Activated CD8-positive, alpha-beta memory T cell treated with anti-CD3 and anti-CD28 coated beads for 24 hours (primary cell): ENCODE measurements around the gene MRPL55.

ENCODE experiments used
- DNase-seq: peaks from one replicate; pipeline ENCODE4 v3.0.0-alpha.2; 2020

Gene MRPL55

GRCh38 chr1:228147151-228147693, 38.1 kb upstream of the MRPL55 start:
- no peak for DNase-seq

DNA sequence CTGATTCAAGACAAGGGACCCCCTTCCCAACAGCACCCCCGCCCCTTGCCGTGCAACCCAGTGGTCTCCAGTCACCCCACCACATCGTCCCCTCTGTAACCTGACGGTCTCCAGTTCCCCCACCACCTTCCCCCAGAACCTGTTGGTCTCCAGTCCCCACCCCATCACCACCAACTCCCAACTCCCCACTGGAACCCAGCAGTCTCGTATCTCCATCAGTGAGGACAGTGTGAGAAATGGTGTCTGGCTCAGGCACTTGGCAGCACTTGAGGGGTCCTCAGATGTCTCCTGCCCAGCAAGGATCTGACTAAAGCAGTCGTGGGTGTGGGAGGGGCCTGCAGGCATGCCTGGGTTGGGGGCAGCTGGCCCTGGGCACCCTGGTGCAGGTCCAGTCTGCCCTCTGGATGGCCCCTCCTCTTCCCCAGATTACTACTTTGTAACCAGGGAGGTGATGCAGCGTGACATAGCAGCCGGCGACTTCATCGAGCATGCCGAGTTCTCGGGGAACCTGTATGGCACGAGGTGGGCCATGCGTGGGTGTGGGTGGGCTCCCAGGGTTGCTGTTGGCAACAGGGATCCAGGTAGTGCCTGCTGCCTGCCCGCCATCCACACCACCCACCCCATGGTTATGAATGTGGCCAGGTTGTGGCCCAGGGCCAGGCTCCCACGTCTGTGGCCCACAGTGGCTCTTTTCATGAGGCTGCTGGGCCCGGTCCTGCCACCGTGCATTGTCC, 37.5 kb upstream of the MRPL55 start:
- DNase-seq = no peak

DNA sequence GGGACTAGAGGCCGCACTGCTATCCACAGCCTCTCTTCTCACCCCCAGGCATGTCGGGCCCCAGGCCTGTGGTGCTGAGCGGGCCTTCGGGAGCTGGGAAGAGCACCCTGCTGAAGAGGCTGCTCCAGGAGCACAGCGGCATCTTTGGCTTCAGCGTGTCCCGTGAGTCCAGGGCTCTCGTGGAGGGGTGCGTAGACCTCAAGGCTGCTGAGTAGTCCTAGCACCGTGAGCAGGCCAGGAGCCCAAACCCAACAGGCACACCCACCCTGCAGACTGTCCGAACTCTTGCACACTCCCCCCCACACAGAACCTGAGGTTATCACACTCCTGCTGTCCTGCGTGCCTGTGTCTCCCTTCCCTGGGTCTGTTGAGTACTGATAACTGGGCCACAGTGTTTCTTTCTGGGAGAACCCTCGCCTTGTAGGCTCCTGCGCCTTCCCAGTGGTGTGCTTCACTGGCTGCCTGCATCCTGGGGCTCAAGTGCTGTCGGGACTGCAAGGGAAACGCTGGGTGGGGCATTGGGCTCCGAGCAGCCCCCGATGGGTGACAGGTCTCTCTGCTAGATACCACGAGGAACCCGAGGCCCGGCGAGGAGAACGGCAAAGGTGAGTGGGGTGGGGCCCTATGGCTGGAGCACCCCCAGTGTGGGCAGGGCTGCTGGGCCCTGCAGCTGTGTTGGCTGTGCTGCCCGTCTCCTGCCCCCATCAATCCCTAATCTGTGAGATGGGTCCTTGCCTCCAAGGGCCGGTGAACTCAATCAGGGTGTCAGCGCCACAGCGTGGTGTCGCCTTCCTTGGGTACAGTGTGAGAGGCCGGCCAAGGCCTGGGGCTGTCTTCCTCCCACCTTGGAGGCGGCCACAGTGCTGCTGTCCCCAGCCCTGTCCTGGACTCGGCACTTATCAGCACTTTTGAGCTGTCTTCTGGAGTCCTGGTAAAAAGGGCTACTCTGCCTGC, 36.6 kb upstream of the MRPL55 start:
- no peak for DNase-seq

- DNase-seq = no peak
Observed at GRCh38 chr1:228144993-228145343, 35.9 kb upstream of the MRPL55 start.

DNA sequence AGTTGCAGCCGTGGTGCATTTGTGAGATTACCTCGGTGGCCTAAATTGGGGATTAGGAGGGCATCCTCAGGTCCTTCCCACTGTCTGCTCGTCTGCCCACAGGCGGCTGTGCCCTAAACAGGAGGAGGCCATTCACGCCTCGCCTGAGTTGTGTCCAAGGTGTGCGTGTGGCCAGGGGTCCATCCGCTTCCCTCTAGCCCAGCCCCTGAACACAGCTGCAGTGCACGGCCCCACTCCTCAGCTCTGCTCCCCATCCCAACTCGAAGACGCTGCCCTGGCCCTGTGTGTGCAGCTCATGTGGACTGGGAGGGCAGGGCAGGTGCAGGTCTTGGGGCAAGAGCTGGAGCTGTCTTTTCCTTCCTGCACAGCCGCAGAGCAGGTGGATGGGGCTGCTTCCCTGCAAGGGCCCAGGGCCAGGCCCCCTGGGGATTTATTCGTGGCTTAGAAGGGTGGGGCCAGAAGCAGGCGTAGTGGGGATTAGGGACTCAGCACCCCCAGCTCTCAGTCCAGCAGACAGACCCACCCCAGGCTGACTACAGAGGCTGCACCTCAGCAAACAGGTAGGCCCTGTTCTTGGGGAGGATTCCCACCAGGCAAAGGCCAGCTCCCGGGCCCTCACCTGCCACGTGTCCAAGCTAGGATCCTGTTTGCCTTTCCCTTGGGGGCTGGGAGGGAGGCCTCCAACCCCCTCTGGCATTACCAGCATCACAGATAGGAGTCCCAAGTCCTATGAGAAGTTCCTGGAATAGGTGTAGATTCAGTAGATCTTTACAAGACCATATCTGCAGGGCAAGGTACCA, 35.3 kb upstream of the MRPL55 start:
- no peak for DNase-seq

DNA sequence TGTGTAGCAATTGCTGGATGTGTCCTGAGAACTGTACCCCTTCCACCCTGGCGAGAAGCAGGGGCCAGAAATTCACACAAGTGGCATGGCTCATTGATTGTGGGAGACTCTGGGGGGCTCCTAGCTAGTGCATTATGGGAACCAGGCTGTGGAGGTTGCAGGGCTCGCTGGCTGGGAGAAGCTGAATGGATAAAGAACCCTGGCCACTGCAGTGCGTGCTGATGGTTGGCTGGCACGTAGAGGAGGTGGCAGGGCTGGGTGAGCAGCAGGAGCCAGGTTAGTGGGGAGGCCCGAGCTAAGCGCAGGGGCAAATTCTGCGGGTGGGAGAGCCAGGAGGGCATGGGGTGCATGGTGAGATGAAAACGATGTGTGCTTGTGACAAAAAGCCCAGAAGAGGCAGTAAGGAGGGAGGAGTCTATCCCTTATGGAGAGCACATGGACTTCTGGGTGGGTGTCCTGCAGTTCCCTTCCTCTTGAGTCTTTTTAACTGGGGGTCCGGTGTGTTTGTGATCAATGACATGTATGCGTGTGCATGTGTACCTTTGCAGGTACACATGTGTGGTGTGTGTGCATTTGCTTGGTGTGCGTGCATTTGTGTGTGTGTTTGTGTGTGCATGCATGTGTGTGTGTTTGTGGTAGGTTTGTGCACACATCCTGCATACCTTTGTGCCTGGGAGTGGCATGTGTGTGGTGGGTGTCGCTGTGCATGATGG, 34.5 kb upstream of the MRPL55 start:
- no peak for DNase-seq

DNA sequence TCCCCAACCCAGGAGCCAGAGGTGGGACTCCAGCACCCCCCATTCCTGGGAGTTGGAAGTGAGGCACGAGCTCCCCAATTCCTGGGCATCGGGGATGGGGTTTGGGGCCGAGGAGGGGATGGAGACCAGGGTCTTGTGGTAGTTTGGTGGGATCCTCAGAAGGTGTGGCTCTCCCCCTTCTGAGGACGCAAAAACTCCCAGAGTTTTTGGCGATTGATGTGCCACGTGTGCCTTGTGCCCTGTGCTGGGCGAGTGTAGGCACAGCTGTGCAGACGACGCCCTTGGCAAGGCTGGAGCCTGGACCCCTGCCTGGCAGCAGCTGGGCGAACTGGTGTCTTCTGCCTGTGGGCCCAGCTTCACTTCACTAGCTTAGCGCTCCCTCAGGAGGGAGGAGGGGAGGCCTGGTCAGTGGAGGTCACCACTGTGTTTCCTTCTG, 33.6 kb upstream of the MRPL55 start:
- DNase-seq = peak; percentile 49

GRCh38 chr1:228142155-228142691, 33.1 kb upstream of the MRPL55 start:
- DNase-seq = peak; percentile 56

DNA sequence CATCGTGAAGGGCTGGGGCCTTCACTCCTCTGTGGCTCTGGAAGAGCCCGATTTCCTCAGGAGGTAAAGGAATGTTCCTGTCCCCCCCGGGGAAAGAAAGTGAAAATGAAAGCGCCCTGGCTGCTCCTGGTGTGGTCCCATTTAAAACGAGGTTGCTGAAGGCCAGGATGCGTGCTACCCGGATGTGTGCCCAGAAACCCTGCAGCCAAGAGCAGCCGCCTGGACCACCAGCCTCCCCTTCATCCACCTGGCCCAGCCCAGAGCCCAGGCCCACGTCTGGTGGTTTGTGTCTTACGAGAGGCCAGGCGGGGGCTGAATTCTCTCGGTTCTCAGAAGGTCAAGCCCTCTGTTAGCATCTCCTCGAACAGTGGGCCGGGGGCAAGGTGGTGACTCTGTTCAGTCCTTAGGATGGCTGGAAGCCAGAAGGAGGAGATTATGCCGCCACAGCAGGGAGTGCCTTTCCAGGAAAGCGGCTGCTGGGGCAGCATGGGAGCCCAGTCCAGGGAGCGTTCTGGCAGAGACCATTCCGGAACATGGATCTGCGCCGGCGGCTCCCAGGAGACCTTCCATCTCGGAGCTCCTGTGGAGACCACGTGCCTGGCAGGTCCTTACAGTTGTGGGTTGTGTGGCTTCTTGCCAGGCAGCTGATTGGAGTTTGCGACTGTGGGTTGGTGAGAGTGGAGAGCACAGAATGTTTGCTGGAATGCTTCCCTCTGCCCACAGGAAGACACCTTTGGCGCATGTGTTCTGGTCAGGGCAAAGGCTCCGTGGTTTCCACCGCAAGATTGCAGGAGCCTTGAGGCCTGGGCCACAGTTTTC, 32.3 kb upstream of the MRPL55 start:
- peak; percentile 69 for DNase-seq

GRCh38 chr1:228140724-228141225, 31.7 kb upstream of the MRPL55 start:
- DNase-seq = peak; percentile 73

GRCh38 chr1:228139931-228140723, 31.0 kb upstream of the MRPL55 start, which contains the start of gene GUK1:
TSS of gene GUK1 (plus strand) at chr1:228140279. CDS start at chr1:228140303, 24 bp downstream.
- peak; percentile 100 for DNase-seq

DNA sequence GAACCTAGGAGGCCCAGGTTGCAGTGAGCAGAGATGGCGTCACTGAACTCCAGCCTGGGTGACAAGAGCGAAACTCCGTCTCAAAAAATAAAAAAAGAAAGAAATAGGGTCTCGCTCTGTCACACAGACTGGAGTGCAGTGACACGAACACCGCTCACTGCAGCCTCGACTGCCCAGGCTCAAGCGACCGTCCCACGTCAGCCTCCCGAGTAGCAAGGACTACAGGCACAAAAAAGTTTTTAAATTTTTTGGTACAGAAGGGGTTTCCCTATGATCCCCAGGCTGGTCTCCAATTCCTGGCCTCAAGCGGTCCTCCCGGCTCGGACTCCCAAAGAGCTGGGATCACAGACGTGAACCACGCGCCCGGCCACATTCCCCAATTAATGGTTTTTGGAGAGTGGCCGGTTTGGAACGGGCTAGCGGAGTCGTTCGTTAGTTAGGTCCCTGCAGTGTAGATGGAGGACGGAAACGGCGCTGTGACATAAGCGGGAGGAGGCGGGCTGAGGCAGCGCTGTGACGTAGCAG, 30.4 kb upstream of the MRPL55 start:
- no peak for DNase-seq

- DNase-seq = no peak
Observed at GRCh38 chr1:228136901-228137300, 27.8 kb upstream of the MRPL55 start.

- no peak for DNase-seq
Observed at GRCh38 chr1:228134591-228134990, 25.5 kb upstream of the MRPL55 start.

DNA sequence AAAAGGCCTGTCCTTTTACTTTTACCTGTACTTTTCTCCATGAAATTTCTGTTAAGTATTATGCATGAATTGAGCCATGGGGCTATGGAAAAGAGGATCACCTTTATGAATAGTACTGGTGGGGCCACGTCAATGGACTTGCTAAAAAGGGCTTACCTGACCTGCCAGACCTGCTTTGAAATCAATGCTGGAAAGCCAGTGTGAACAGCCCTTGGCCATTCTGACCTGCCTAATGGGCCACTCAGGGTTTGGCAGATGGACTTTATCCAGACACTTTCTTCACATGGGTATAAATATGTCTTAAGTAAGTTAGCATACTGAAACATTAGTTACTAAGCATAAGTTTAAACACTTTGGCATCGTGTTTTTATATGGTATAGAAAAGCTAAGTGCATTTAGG, 22.7 kb upstream of the MRPL55 start:
- DNase-seq = no peak

DNA sequence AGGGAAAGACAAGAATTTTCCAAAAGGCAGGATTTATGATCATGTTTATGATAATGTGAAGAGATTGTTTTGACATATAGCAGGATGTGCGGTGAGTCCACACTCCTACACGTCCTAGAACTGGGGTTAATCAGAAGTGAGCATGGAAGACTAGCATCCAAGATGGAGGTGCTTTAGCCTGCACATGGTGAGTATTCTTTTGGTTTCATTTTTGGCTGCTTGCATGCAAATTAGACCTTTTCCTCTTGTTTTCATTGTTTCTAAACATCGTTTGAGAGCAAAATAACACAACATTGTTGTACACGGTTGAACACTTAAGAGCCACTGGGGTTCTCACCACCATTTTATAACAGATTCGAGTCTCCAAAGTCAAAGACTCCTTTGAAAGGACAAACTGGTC, 16.1 kb upstream of the MRPL55 start:
- no peak for DNase-seq

DNA sequence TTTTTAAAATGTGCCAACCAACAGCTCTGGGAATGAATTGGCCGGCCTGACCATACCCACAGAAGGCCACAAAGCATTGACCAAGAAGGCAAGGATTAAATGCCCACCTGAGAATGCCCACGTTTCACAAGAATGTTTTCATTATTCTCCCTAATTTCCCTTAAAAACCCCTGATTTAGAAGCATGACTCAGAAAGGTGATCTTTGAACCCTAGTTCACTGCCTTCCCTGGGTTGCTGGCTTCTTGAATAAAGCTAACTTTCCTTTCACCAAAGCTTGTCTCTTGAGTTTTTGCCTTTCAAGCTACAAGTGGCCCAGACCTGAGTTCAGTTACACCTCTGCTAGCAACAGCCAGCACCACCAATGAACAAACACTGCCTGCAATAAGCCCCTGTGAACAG, 14.4 kb upstream of the MRPL55 start:
- DNase-seq = no peak

DNA sequence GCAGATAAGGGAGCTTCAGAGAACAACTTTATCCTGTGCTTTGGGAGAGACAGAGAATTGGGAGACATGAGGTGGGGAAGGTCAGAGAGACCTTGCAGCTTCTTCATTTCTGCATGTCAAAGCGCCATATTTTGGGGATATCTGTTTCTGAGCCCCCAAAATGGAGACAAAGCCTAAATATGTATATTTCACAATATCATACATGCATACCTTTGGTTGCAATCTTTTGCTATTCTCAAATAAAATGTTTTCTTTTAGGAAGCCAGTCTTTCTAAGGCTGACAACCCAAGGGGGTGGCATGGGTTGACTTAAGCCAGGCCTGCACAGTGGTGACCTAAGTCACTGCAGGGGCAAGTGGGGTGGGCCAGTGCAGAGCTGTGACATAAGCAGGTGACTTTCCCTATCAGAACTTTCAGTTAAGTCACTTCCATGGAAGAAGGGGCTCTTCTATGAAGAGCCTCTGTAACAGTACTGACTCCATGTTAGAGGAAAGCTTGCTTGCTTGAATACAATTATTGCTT, 13.9 kb upstream of the MRPL55 start:
- no peak for DNase-seq

DNA sequence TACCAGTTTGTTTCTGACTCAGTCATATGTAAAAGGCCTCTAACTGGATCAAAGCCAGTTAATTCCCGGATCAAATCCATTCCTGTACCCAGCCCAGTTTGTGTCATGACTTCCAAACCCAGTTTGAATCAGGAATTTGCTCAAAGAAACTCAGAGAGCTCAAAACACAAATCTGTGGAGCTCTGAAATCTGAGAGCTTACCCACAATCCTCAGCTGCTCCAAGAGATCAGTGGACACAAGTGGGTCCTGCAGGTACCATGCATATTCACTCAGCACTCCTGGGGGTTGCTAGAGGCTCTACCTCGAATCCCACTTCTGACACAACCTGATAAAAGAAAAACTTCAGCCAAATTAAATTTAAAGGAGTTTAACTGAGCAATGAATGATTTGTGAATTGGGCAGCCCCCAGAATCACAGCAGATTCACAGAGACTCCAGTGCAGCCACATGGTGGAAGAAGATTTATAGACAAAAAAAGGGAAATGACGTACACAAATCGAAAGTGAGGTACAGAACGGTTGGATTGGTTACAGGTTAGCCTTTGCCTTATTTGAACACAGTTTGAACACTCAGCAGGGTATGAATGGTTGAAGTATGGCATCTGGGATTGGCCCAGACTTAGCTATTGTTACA, 11.9 kb upstream of the MRPL55 start:
- no peak for DNase-seq
